GM12878 (cell line): ENCODE data around the gene FLT4. TPM values are rescaled to one million over a fixed set of nuclear protein-coding genes. Genes with fewer than 3 reads are reported as not detected.
"Not testable (repeated sequence)": the region's sequence is repeated elsewhere in the genome, so short reads cannot be mapped to it uniquely, and the experiment has no call there.

Source experiments
- ATAC-seq: fragments of 200-7000 bp; cut with Tn5 transposase; 3 replicates; pipeline ENCODE4 v1.9.1; 2020; ENCODE audit warnings: mild to moderate bottlenecking, moderate library complexity
- BruUV-seq: library from RNA; stranded (reverse); fragments of 400-500 nt; replicated peaks from 2 replicates; lab custom pipeline; 2021; lab: Mats Ljungman, UMichigan
- CTCF ChIA-PET: fragments of 300-600 bp; sonication (Branson Sonifier 250); formaldehyde crosslinking; extraction: SDS; loops from one replicate; lab custom pipeline; 2021; ENCODE audit warnings: inconsistent platforms; lab: Yijun Ruan, JAX
- POLR2A ChIA-PET: fragments of 350-600 bp; formaldehyde crosslinking; extraction: SDS; loops from one replicate; lab custom pipeline; 2021; ENCODE audit warnings: inconsistent platforms; lab: Charles Lee
- RAD21 ChIA-PET: fragments of 300-600 bp; sonication (Branson Sonifier 250); formaldehyde crosslinking; loops from one replicate; lab custom pipeline; 2023; ENCODE audit warnings: antibody characterized with exemption; ENCODE audit not compliant: unreplicated experiment; lab: Charles Lee
- SMC1A ChIA-PET: fragments of 300-600 bp; sonication (Branson Sonifier 250); formaldehyde crosslinking; loops from one replicate; lab custom pipeline; 2023; ENCODE audit not compliant: unreplicated experiment, uncharacterized antibody; lab: Charles Lee
- DNase-seq: peaks from one replicate; pipeline ENCODE4 v3.0.0-alpha.2; 2011; ENCODE audit warnings: low read depth, low spot score
- FAIRE-seq: peaks from 3 replicates; lab custom pipeline; 2011; peaks lifted over from hg19 to GRCh38; lab: Jason Lieb, UNC
- H2AFZ ChIP-seq: 2 replicates; pipeline ENCODE4 v1.6.0; 2011; ENCODE audit warnings: low read depth, low read length, control low read depth; ENCODE audit not compliant: control insufficient read depth
- H3K27ac ChIP-seq: 2 replicates; pipeline ENCODE4 v1.5.1; 2011; ENCODE audit warnings: control low read depth; ENCODE audit not compliant: control insufficient read depth, insufficient read depth
- H3K27me3 ChIP-seq, 2 experiments: replicated peaks in 1 of 2; 2 replicates each; pipeline versions ENCODE4 v1.6.0 to v1.6.1; 2011; ENCODE audit warnings: low read length in 1 of 2; ENCODE audit not compliant: control insufficient read depth in 2 of 2, insufficient read depth in 2 of 2
- H3K36me3 ChIP-seq, 2 experiments: 2 replicates each; pipeline ENCODE4 v1.5.1; 2011; ENCODE audit warnings: low read length in 1 of 2; ENCODE audit not compliant: control insufficient read depth in 2 of 2, insufficient read depth in 2 of 2
- H3K4me1 ChIP-seq: 2 replicates; pipeline ENCODE4 v1.6.1; 2011; ENCODE audit warnings: mild to moderate bottlenecking, low read length, moderate library complexity, mixed read lengths; ENCODE audit not compliant: control insufficient read depth, insufficient read depth
- H3K4me2 ChIP-seq: 2 replicates; pipeline ENCODE4 v1.6.0; 2011; ENCODE audit warnings: control low read depth; ENCODE audit not compliant: control insufficient read depth, insufficient read depth
- H3K4me3 ChIP-seq: fragments of 200-600 bp; sonication (generic); 2 replicates; pipeline ENCODE4 v1.5.1; 2016
- H3K79me2 ChIP-seq: 2 replicates; pipeline ENCODE4 v1.6.0; 2011; ENCODE audit warnings: low read length; ENCODE audit not compliant: control insufficient read depth, insufficient read depth
- H3K9ac ChIP-seq: 2 replicates; pipeline ENCODE4 v1.8.0; 2011; ENCODE audit warnings: low read length, control low read depth, mixed read lengths; ENCODE audit not compliant: control insufficient read depth, insufficient read depth
- H3K9me3 ChIP-seq: replicated peaks from 3 replicates; pipeline ENCODE4 v1.5.1; 2011; ENCODE audit warnings: mild to moderate bottlenecking, low read length; ENCODE audit not compliant: control insufficient read depth, insufficient read depth
- H4K20me1 ChIP-seq: 2 replicates; pipeline ENCODE4 v1.6.0; 2011; ENCODE audit not compliant: control insufficient read depth, insufficient read depth
- EZH2 ChIP-seq: IDR thresholded peaks from 2 replicates; pipeline ENCODE4 v1.6.1; 2012; ENCODE audit warnings: low read depth, mild to moderate bottlenecking, control low read depth, inconsistent platforms, low read length, borderline replicate concordance; ENCODE audit not compliant: control insufficient read depth
- IRF4 ChIP-seq: IDR thresholded peaks from 2 replicates; pipeline ENCODE4 v1.6.1; 2011; ENCODE audit warnings: low read depth, low read length
- NFYB ChIP-seq: IDR thresholded peaks from 2 replicates; pipeline ENCODE4 v1.6.1; 2011; ENCODE audit warnings: low read depth, mild to moderate bottlenecking, low read length, improper control_type of control experiment, moderate library complexity; ENCODE audit not compliant: insufficient read depth
- POLR2AphosphoS5 ChIP-seq: IDR thresholded peaks from 2 replicates; pipeline ENCODE4 v1.6.1; 2011; ENCODE audit warnings: mild to moderate bottlenecking, low read length, inconsistent platforms
- RELB ChIP-seq: fragments of 450-650 bp; IDR thresholded peaks from 2 replicates; pipeline ENCODE4 v1.6.1; 2017; ENCODE audit warnings: low read depth, mild to moderate bottlenecking, moderate library complexity
- RFX5 ChIP-seq: IDR thresholded peaks from 2 replicates; pipeline ENCODE4 v1.6.1; 2011; ENCODE audit warnings: low read depth, low read length, improper control_type of control experiment
- SRF ChIP-seq, 2 experiments: IDR thresholded peaks; 2 replicates each; pipeline ENCODE4 v1.6.1; 2011; ENCODE audit warnings: low read depth in 2 of 2, low read length in 2 of 2, mild to moderate bottlenecking in 1 of 2, moderate library complexity in 1 of 2
- WRNIP1 ChIP-seq: IDR thresholded peaks from 2 replicates; pipeline ENCODE4 v1.6.1; 2011; ENCODE audit warnings: low read depth, low read length, improper control_type of control experiment, borderline replicate concordance
- WGBS: methylation state at CpG from one replicate; pipeline ENCODE4 v1.1.6; 2016; ENCODE audit warnings: low lambda C conversion rate; ENCODE audit not compliant: insufficient replicate concordance, insufficient coverage; ENCODE audit errors: missing lambda C conversion rate; 5-methylcytosine and 5-hydroxymethylcytosine counted together
- in situ Hi-C: fragments of 300-500 bp; cut with MboI; formaldehyde crosslinking; loops from 9 replicates; pipeline ENCODE4 v1.14.3; 2018; ENCODE audit warnings: mixed read lengths
- intact Hi-C: fragments of 100-400 bp; cut with micrococcal nuclease; formaldehyde crosslinking; loops from one replicate; pipeline ENCODE4 v1.14.2; 2022; ENCODE audit not compliant: unreplicated experiment
- polyA plus RNA-seq, 11 experiments: library from polyadenylated mRNA; depleted of rRNA in 4 of 11; unstranded in 6 of 11; stranded (reverse) in 5 of 11; fragments of >200 nt; fragmentation: Nextera tagmentation in 4 of 11; fragmentation: Illumina TruSeq in 1 of 11; extraction: Ambion mirVana in 4 of 11; extraction: Trizol in 1 of 11; gene quantifications; 1 replicate in 1 of 11; 2 replicates in 10 of 11; pipeline versions ENCODE4 v1.2.1 to v1.2.3, GENCODE V29; 2011 to 2016; ENCODE audit warnings: inconsistent platforms in 2 of 11, missing spikeins in 2 of 11, low read depth in 1 of 11
- total RNA-seq, 4 experiments: library from RNA; depleted of rRNA in 3 of 4; stranded (reverse); fragments of >200 nt in 3 of 4; fragmentation: Illumina TruSeq in 1 of 4; extraction: Trizol in 1 of 4; gene quantifications; 2 replicates each; pipeline versions ENCODE4 v1.2.1 to v1.2.3, GENCODE V29; 2013 to 2021

The FLT4 gene
- total and polyA plus RNA-seq, 10 of the 15 experiments (the other 5 are each of a cell fraction or from before 2014, with no cell fraction given): 0.18 TPM; not detected in 9

- Histone ChIP-seq H3K9ac (no peak overlapping the region), H3K4me3 (no peak overlapping the region), H3K9me3 (no peaks in the 10 kb centered on the region), H3K4me2 (no peak overlapping the region), H3K27ac (no peak overlapping the region), H3K4me1 (no peaks in the 10 kb centered on the region), H4K20me1 (no peaks in the 10 kb centered on the region), H2AFZ (no peak overlapping the region), H3K79me2 (no peaks in the 10 kb centered on the region), H3K36me3 (no peaks in the 10 kb centered on the region), H3K27me3 (peaks cover 0 to 2% of the 10 kb centered on the region in 2 experiments; a peak in 2 of 4 replicates)
- ChIA-PET SMC1A (interaction anchor here (0.6 kb wide), 1 partner anchor 1834 kb away, joined by 3 read pairs; no protein-coding TSS in a partner anchor), RAD21 (interaction anchor here (0.6 kb wide), 1 partner anchor 1835 kb away, joined by 7 read pairs; no protein-coding TSS in a partner anchor), POLR2A (no interaction called here), CTCF (no interaction called here)
- TF ChIP-seq NFYB (no peak), IRF4 (no peak), RELB (no peak), POLR2AphosphoS5 (no peak), SRF (IDR thresholded peaks at IDR 0.05; ENCODE audit: low read depth in 2 of 2, low read length in 2 of 2) (no peak), RFX5 (no peak), EZH2 (no peak), WRNIP1 (no peak)
- in situ Hi-C loops (loop anchor here (5.0 kb wide), 1 partner anchor 1836 kb away; no protein-coding TSS in a partner anchor), intact Hi-C loops (loop anchor here (5.0 kb wide), 1 partner anchor 546 kb away; no protein-coding TSS in a partner anchor)
- FAIRE-seq (no peak), ATAC-seq (no peak), DNase-seq (no peak)
- WGBS: 38% methylated on average over 45 of the region's 64 CpGs
- BruUV-seq: no TSS peak
These were observed 24.1 kb upstream of the FLT4 start for GRCh38 chr5:180673371-180674089.

- H3K4me3 ChIP-seq, H4K20me1 ChIP-seq, H3K4me1 ChIP-seq, SMC1A ChIA-PET, H3K9ac ChIP-seq, CTCF ChIA-PET, ATAC-seq, H3K27ac ChIP-seq, H3K9me3 ChIP-seq, DNase-seq, H3K79me2 ChIP-seq, H3K27me3 ChIP-seq, H2AFZ ChIP-seq, POLR2A ChIA-PET, H3K36me3 ChIP-seq, H3K4me2 ChIP-seq, FAIRE-seq, RAD21 ChIA-PET, BruUV-seq: not testable (repeated sequence)
- intact Hi-C loops: loop anchor here (5.0 kb wide), 1 partner anchor 545 kb away; no protein-coding TSS in a partner anchor
- in situ Hi-C loops: loop anchor here (5.0 kb wide), 1 partner anchor 1835 kb away; no protein-coding TSS in a partner anchor
- WGBS: 39% methylated on average over 13 of the region's 13 CpGs
These were observed 22.6 kb upstream of the FLT4 start for GRCh38 chr5:180671958-180672524.
